Prostate gland (tissue), 2 donors: Measurements from ENCODE around the gene MRPL48.

ENCODE experiments used
- POLR2A ChIP-seq: fragments of 450-650 bp; IDR thresholded peaks from one replicate; pipeline ENCODE4 v1.6.1; 2016; ENCODE audit warnings: antibody characterized with exemption, mild to moderate bottlenecking
- TF ChIP-seq, protein P1 (sequence below), 4 experiments: fragments of 200-600 bp in 2 of 4; fragments of 450-650 bp in 2 of 4; sonication (generic) in 2 of 4; IDR thresholded peaks; 1 replicate in 3 of 4; 2 replicates in 1 of 4; pipeline ENCODE4 v1.5.1; 2016 to 2019; ENCODE audit warnings: antibody characterized with exemption in 4 of 4, mild to moderate bottlenecking in 2 of 4, moderate library complexity in 2 of 4

DNA sequence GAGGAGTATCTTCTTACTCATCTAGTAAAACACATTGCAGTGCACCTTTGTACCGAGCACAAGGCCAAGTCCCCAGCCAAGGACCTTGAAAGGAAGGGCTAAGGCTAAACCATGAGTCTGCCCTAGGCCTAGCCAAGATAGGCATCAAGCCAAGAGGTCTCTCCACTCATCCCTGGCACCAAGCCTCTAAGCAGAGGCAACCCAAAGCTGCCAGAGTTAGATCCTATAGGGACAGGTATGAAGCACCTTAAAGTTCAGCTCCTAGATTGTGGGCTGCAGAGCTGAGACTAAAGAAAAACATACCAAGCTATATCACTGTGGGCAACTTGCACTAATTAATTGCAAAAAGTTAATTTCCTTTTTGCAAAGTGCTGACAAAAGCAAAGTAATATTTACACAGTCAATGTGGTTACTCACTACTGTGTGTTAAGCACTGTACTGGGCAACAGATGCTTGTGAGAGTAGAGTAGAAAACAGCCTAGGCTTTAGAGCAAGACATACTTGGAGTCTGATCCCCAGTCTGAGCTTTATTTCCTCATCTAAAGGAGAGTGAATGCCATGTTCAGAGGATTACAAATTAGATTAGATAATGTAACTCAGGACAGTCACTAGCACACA, 81.8 kb downstream of the MRPL48 start:
- TF ChIP-seq, protein P1, sequence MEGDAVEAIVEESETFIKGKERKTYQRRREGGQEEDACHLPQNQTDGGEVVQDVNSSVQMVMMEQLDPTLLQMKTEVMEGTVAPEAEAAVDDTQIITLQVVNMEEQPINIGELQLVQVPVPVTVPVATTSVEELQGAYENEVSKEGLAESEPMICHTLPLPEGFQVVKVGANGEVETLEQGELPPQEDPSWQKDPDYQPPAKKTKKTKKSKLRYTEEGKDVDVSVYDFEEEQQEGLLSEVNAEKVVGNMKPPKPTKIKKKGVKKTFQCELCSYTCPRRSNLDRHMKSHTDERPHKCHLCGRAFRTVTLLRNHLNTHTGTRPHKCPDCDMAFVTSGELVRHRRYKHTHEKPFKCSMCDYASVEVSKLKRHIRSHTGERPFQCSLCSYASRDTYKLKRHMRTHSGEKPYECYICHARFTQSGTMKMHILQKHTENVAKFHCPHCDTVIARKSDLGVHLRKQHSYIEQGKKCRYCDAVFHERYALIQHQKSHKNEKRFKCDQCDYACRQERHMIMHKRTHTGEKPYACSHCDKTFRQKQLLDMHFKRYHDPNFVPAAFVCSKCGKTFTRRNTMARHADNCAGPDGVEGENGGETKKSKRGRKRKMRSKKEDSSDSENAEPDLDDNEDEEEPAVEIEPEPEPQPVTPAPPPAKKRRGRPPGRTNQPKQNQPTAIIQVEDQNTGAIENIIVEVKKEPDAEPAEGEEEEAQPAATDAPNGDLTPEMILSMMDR (IDR thresholded peaks at IDR 0.05) = no peak
- TF ChIP-seq POLR2A = no peak
